ENCODE results near the gene TTLL10.

- TF ChIP-seq CTCF (IDR thresholded peaks at IDR 0.05) = no peak
- peak in 2 of 3 donors; percentile 54 to 82 for TF ChIP-seq POLR2AphosphoS5 (IDR thresholded peaks at IDR 0.05)
- TF ChIP-seq EP300 (IDR thresholded peaks at IDR 0.05) = no peak
Measured at GRCh38 chr1:1130206-1131120, 43.2 kb upstream of the TTLL10 start.

All from stomach (tissue), 4 donors.